HG02840 (cell line): ENCODE measurements around the gene SSR1.
"Not testable (repeated sequence)": the region's sequence is repeated elsewhere in the genome, so short reads cannot be mapped to it uniquely, and the experiment has no call there.

ENCODE experiments used
- ATAC-seq: cut with Tn5 transposase; IDR thresholded peaks from one replicate; pipeline ENCODE4 v1.9.1; 2021; ENCODE audit warnings: mild to moderate bottlenecking, moderate library complexity, moderate number of reproducible peaks; ENCODE audit not compliant: unreplicated experiment, low FRiP score

The SSR1 gene

GRCh38 chr6:7283676-7284075 is 29.3 kb downstream of the SSR1 start:
- ATAC-seq: no peak

- ATAC-seq: no peak
Observed at GRCh38 chr6:7282097-7282906, 30.7 kb downstream of the SSR1 start.

- no peak for ATAC-seq
Observed at GRCh38 chr6:7276199-7276524, 36.8 kb downstream of the SSR1 start.

GRCh38 chr6:7274525-7274924 is 38.5 kb downstream of the SSR1 start:
- ATAC-seq: not testable (repeated sequence)

GRCh38 chr6:7273709-7274108 is 39.3 kb downstream of the SSR1 start:
- ATAC-seq: no peak

GRCh38 chr6:7271205-7271534 is 41.8 kb downstream of the SSR1 start:
- no peak for ATAC-seq

- no peak for ATAC-seq
Observed at GRCh38 chr6:7270320-7271204, 42.4 kb downstream of the SSR1 start.

GRCh38 chr6:7269816-7270215 is 43.2 kb downstream of the SSR1 start:
- ATAC-seq: no peak

GRCh38 chr6:7268816-7269555 is 44.0 kb downstream of the SSR1 start:
- no peak for ATAC-seq

GRCh38 chr6:7268362-7268761 is 44.6 kb downstream of the SSR1 start:
- ATAC-seq: no peak

GRCh38 chr6:7267466-7268091 is 45.4 kb downstream of the SSR1 start:
- ATAC-seq: no peak

GRCh38 chr6:7267071-7267465 is 45.9 kb downstream of the SSR1 start:
- ATAC-seq: no peak

GRCh38 chr6:7265385-7265726 is 47.6 kb downstream of the SSR1 start:
- ATAC-seq: not testable (repeated sequence)

- no peak for ATAC-seq
Observed at GRCh38 chr6:7264686-7265384, 48.2 kb downstream of the SSR1 start.

- no peak for ATAC-seq
Observed at GRCh38 chr6:7264041-7264440, 49.0 kb downstream of the SSR1 start.

- ATAC-seq: not testable (repeated sequence)
Observed at GRCh38 chr6:7263519-7263805, 49.5 kb downstream of the SSR1 start.

- ATAC-seq: no peak
Observed at GRCh38 chr6:7262746-7263518, 50.1 kb downstream of the SSR1 start.

- ATAC-seq: no peak
Observed at GRCh38 chr6:7261852-7262461, 51.0 kb downstream of the SSR1 start.
